ENCODE data around the gene GHSR.

GRCh38 chr3:172454180-172454579 is 5.9 kb upstream of the GHSR start:
- TF ChIP-seq CTCF (IDR thresholded peaks at IDR 0.05): no peak
- TF ChIP-seq EP300 (IDR thresholded peaks at IDR 0.05): no peak
- TF ChIP-seq POLR2A (IDR thresholded peaks at IDR 0.05): no peak
- no peak for TF ChIP-seq POLR2AphosphoS5 (IDR thresholded peaks at IDR 0.05)

Measured in upper lobe of left lung (tissue), 4 donors.